ENCODE data around the gene CSRP1. TPM values are rescaled to one million over a fixed set of nuclear protein-coding genes. Genes with fewer than 3 reads are reported as not detected.

The CSRP1 gene
- total RNA-seq, 1 donor from 2014 or later: 317 TPM

DNA sequence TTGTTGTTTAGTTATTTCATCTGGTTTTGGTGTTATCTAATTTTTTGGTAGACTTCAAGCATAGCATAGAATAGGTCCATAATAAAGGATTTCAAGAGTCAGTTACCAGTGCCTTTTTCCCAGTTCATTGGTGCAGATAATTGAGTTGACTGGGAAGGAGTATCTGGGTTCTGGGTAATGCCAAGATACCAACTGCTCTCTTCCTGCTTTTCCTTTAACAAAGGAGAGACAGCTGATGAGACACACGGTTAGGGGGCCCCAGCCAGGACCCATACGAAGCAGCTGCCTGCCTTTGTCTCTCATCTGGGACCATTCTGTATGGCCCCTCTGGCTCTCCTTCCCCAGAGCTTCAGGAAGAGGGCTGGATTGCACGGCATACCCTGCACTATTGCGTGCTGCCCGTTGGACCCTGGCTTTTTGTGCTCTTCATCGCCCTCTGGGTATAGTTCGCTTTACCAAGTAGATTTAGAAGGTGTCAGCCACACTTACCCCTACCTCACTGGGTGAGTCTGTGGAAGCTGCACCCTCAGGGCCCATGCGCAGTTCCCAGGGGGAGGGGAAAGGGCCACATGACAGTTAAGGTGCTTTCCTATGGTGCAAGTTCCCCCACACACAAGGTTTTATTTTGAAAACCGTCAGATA is 39.0 kb upstream of the CSRP1 start:
- Histone ChIP-seq H3K4me2 (ENCODE audit: low read length) (peak overlapping the region; percentile 23), H3K9me3 (ENCODE audit: insufficient read depth, low read depth, low read length) (no peaks in the 10 kb centered on the region), H2AFZ (ENCODE audit: low read depth, low read length) (no peak overlapping the region), H3K9ac (ENCODE audit: low read length) (no peak overlapping the region), H4K20me1 (ENCODE audit: insufficient read depth, low read length) (peaks cover 18% of the 10 kb centered on the region), H3K27ac (ENCODE audit: low read depth, low read length) (no peak overlapping the region), H3K79me2 (ENCODE audit: insufficient read depth, low read length) (peaks cover 95% of the 10 kb centered on the region), H3K4me1 (ENCODE audit: insufficient read depth, low read length) (peaks cover 36% of the 10 kb centered on the region), H3K4me3 (ENCODE audit: insufficient read depth, low read depth, low read length) (no peak overlapping the region), H3K27me3 (ENCODE audit: insufficient read depth, low read length) (no peaks in the 10 kb centered on the region), H3K36me3 (ENCODE audit: insufficient read depth, low read length) (no peaks in the 10 kb centered on the region)
- DNase-seq (ENCODE audit: low read depth): no peak
- TF ChIP-seq EZH2 (IDR thresholded peaks at IDR 0.05; ENCODE audit: insufficient read depth, low read length) (no peak), CTCF (IDR thresholded peaks at IDR 0.05; ENCODE audit: insufficient read depth, low read depth, low read length) (no peak)
- H3K9me3 Mint-ChIP-seq (ENCODE audit: unreplicated experiment): no peaks in the 10 kb centered on the region
- no peaks in the 10 kb centered on the region for H3K36me3 Mint-ChIP-seq (ENCODE audit: low read depth, unreplicated experiment)
- H3K4me1 Mint-ChIP-seq (ENCODE audit: low read depth, unreplicated experiment): peaks cover 28% of the 10 kb centered on the region
- no peak overlapping the region for H3K4me3 Mint-ChIP-seq (ENCODE audit: unreplicated experiment)
- no peak for FAIRE-seq
- H3K27me3 Mint-ChIP-seq (ENCODE audit: low read depth, unreplicated experiment): no peaks in the 10 kb centered on the region
- no peak overlapping the region for H3K27ac Mint-ChIP-seq (ENCODE audit: unreplicated experiment)

- no peak overlapping the region for H3K27ac ChIP-seq (ENCODE audit: low read depth, low read length)
- peaks cover 33% of the 10 kb centered on the region for H3K4me1 Mint-ChIP-seq (ENCODE audit: low read depth, unreplicated experiment)
- no peaks in the 10 kb centered on the region for H3K36me3 Mint-ChIP-seq (ENCODE audit: low read depth, unreplicated experiment)
- no peak overlapping the region for H3K4me3 Mint-ChIP-seq (ENCODE audit: unreplicated experiment)
- H3K27me3 Mint-ChIP-seq (ENCODE audit: low read depth, unreplicated experiment): no peaks in the 10 kb centered on the region
- H3K36me3 ChIP-seq (ENCODE audit: insufficient read depth, low read length): no peaks in the 10 kb centered on the region
- H3K79me2 ChIP-seq (ENCODE audit: insufficient read depth, low read length): peaks cover 96% of the 10 kb centered on the region
- H3K9me3 ChIP-seq (ENCODE audit: insufficient read depth, low read depth, low read length): no peaks in the 10 kb centered on the region
- H3K9ac ChIP-seq (ENCODE audit: low read length): no peak overlapping the region
- H4K20me1 ChIP-seq (ENCODE audit: insufficient read depth, low read length): peaks cover 18% of the 10 kb centered on the region
- TF ChIP-seq EZH2 (IDR thresholded peaks at IDR 0.05; ENCODE audit: insufficient read depth, low read length) (no peak), CTCF (IDR thresholded peaks at IDR 0.05; ENCODE audit: insufficient read depth, low read depth, low read length) (no peak)
- H3K4me3 ChIP-seq (ENCODE audit: insufficient read depth, low read depth, low read length): no peak overlapping the region
- H3K4me2 ChIP-seq (ENCODE audit: low read length): no peak overlapping the region
- FAIRE-seq (no peak), DNase-seq (ENCODE audit: low read depth) (no peak)
- no peaks in the 10 kb centered on the region for H3K9me3 Mint-ChIP-seq (ENCODE audit: unreplicated experiment)
- H2AFZ ChIP-seq (ENCODE audit: low read depth, low read length): no peak overlapping the region
- H3K27me3 ChIP-seq (ENCODE audit: insufficient read depth, low read length): no peaks in the 10 kb centered on the region
- no peak overlapping the region for H3K27ac Mint-ChIP-seq (ENCODE audit: unreplicated experiment)
- peaks cover 44% of the 10 kb centered on the region for H3K4me1 ChIP-seq (ENCODE audit: insufficient read depth, low read length)
Measured at GRCh38 chr1:201544710-201545109, 37.8 kb upstream of the CSRP1 start.

DNA sequence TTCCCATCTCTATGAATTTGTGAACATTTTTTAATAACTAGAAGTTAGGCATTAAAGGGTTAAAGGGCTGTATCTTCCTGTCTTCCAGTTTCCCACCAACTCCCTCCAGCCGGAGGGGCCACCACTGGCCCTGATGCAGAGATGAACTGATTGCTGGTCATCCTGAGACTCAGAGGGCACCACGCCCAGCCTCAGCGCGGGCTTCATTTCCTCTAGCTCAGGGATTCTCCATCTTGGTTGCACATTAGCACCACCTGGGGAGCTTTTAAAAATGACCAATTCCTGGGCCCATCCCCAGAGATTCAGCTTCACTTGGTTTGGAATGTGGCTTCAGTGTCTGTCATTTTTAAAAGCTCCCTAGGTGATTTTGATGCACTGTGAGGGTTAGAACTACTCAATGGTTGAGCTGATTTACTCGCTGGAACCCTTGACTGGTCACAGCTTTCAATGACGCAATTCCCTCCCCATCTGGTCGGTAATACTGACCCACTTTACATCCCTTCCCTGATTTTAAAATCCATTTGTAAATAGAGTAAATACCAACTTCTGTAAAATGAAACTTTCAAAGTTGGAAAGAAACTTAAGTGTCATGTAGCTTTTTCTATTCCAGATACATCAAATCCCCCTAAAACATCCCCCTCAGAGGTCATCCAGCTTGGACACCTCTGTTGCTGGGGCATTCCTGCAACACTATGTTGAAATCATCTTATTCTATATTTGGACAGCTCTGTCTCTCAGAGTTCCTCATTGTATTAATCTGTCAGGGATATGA is 37.1 kb upstream of the CSRP1 start:
- Mint-ChIP-seq H3K27ac (ENCODE audit: unreplicated experiment) (peak overlapping the region; percentile 41), H3K4me1 (ENCODE audit: low read depth, unreplicated experiment) (peaks cover 33% of the 10 kb centered on the region), H3K4me3 (ENCODE audit: unreplicated experiment) (peak overlapping the region; percentile 34), H3K27me3 (ENCODE audit: low read depth, unreplicated experiment) (no peaks in the 10 kb centered on the region), H3K9me3 (ENCODE audit: unreplicated experiment) (no peaks in the 10 kb centered on the region), H3K36me3 (ENCODE audit: low read depth, unreplicated experiment) (no peaks in the 10 kb centered on the region)
- Histone ChIP-seq H3K4me2 (ENCODE audit: low read length) (peak overlapping the region; percentile 48), H3K9me3 (ENCODE audit: insufficient read depth, low read depth, low read length) (no peaks in the 10 kb centered on the region), H2AFZ (ENCODE audit: low read depth, low read length) (no peak overlapping the region), H4K20me1 (ENCODE audit: insufficient read depth, low read length) (peaks cover 18% of the 10 kb centered on the region), H3K36me3 (ENCODE audit: insufficient read depth, low read length) (no peaks in the 10 kb centered on the region), H3K9ac (ENCODE audit: low read length) (no peak overlapping the region), H3K27me3 (ENCODE audit: insufficient read depth, low read length) (no peaks in the 10 kb centered on the region), H3K4me3 (ENCODE audit: insufficient read depth, low read depth, low read length) (no peak overlapping the region), H3K27ac (ENCODE audit: low read depth, low read length) (peak overlapping the region; percentile 85), H3K79me2 (ENCODE audit: insufficient read depth, low read length) (peaks cover 98% of the 10 kb centered on the region), H3K4me1 (ENCODE audit: insufficient read depth, low read length) (peaks cover 44% of the 10 kb centered on the region)
- DNase-seq (ENCODE audit: low read depth) (no peak), FAIRE-seq (no peak)
- TF ChIP-seq EZH2 (IDR thresholded peaks at IDR 0.05; ENCODE audit: insufficient read depth, low read length): no peak
- TF ChIP-seq CTCF (IDR thresholded peaks at IDR 0.05; ENCODE audit: insufficient read depth, low read depth, low read length): no peak

All from astrocyte (in vitro differentiated cells and primary cell).